Adrenal gland (tissue), 12 donors: ENCODE data around the gene ARHGEF12. TPM values are rescaled to one million over a fixed set of nuclear protein-coding genes. Genes with fewer than 3 reads are reported as not detected.

ENCODE experiments used
- DNase-seq, 7 donors: peaks; one replicate each; pipeline ENCODE4 v3.0.0-alpha.2; 2019 to 2020
- H3K27ac ChIP-seq, 5 donors: fragments of 200-600 bp; sonication (generic) in 4 of 5; 1 replicate in 3 of 5; 2 replicates in 2 of 5; pipeline versions ENCODE4 v1.5.1 to v1.8.0; 2016 to 2020; ENCODE audit warnings: mild to moderate bottlenecking in 1 of 5
- H3K27me3 ChIP-seq: fragments of 200-600 bp; 2 replicates; pipeline ENCODE4 v1.8.0; 2021
- H3K36me3 ChIP-seq, 2 donors: fragments of 200-600 bp; replicated peaks in 1 of 2; 1 replicate in 1 of 2; 2 replicates in 1 of 2; pipeline versions ENCODE4 v1.5.1 to v1.8.0; 2018 to 2022
- H3K4me1 ChIP-seq, 2 donors: fragments of 200-600 bp; replicated peaks in 1 of 2; 1 replicate in 1 of 2; 2 replicates in 1 of 2; pipeline versions ENCODE4 v1.5.1 to v1.8.0; 2018 to 2021
- H3K4me3 ChIP-seq, 4 donors: fragments of 200-600 bp; sonication (generic) in 3 of 4; one replicate each; pipeline ENCODE4 v1.5.1; 2016 to 2018
- H3K9me3 ChIP-seq, 3 donors: fragments of 200-600 bp; sonication (generic) in 1 of 3; replicated peaks in 1 of 3; 1 replicate in 2 of 3; 2 replicates in 1 of 3; pipeline versions ENCODE4 v1.5.1 to v1.8.0; 2016 to 2021
- CTCF ChIP-seq, 6 experiments: fragments of 450-650 bp in 4 of 6; fragments of 200-600 bp in 2 of 6; sonication (generic) in 1 of 6; IDR thresholded peaks; 1 replicate in 5 of 6; 2 replicates in 1 of 6; pipeline versions ENCODE4 v1.5.1 to v1.8.0; 2016 to 2021; ENCODE audit warnings: antibody characterized with exemption in 6 of 6, mild to moderate bottlenecking in 2 of 6, moderate library complexity in 1 of 6
- POLR2A ChIP-seq, 2 donors: fragments of 450-650 bp; IDR thresholded peaks; one replicate each; pipeline ENCODE4 v1.6.1; 2017; ENCODE audit warnings: antibody characterized with exemption in 2 of 2, mild to moderate bottlenecking in 2 of 2, moderate library complexity in 1 of 2
- WGBS, 4 donors: extraction: QIAGEN DNeasy Blood & Tissue Kit in 2 of 4; methylation state at CpG; one replicate each; pipeline versions ENCODE4 v1.1.5 to v1.1.7; 2013 to 2017; 5-methylcytosine and 5-hydroxymethylcytosine counted together
- intact Hi-C, 2 donors: fragments of 100-400 bp; cut with DNase I; formaldehyde crosslinking; loops; one replicate each; pipeline versions ENCODE4 v1.14.1 to v1.15.0; 2022 to 2023
- polyA plus RNA-seq, 3 donors: library from polyadenylated mRNA; stranded (reverse); fragments of 200-250 nt in 2 of 3; fragments of 350-450 nt in 1 of 3; fragmentation: Illumina TruSeq in 1 of 3; extraction: RNeasy Lipid Tissue Mini Kit (QIAGEN cat#74804) in 1 of 3; gene quantifications; one replicate each; pipeline ENCODE4 v1.2.3, GENCODE V29; 2013 to 2014
- total RNA-seq, 9 donors: library from RNA; depleted of rRNA in 4 of 9; stranded (reverse); fragments of >200 nt in 4 of 9; fragments of 120-200 nt in 1 of 9; fragmentation: NEBNext Ultra II Directional in 1 of 9; extraction: Animal tissue kit (Norgen Biotek cat#: 25700) in 1 of 9; gene quantifications; one replicate each; pipeline versions ENCODE4 v1.1.0 to v1.2.4, GENCODE V29; 2013 to 2023
- donor health status: healthy with polysubstance abuse.
- donor health status: Bipolar disorder and iron deficiency.
- donor health status: DM: yes; HTN: yes; CAD: no.
- donor health status: DM: no; HTN: no; CAD: no.
- donor health status: DM: no; HTN: no; CAD: no.
- donor health status: DM: yes; HTN: yes; CAD: no.

The ARHGEF12 gene
- total and polyA plus RNA-seq, 12 donors, result 20.2 to 125 (median 94.2) TPM

- Histone ChIP-seq H3K4me3 (no peak overlapping the region), H3K9me3 (no peaks in the 10 kb centered on the region), H3K36me3 (no peaks in the 10 kb centered on the region), H3K4me1 (peaks cover 0 to 5% of the 10 kb centered on the region in 2 donors), H3K27me3 (peaks cover 3% of the 10 kb centered on the region), H3K27ac (no peak overlapping the region)
- intact Hi-C loops, result loop anchor here (2.0 to 10.0 kb wide), 6 partner anchors 174 to 684 kb away; no protein-coding TSS in a partner anchor
- peak in 2 of 7 donors; percentile 13 to 57 for DNase-seq
- TF ChIP-seq CTCF (IDR thresholded peaks at IDR 0.05) (no peak), POLR2A (IDR thresholded peaks at IDR 0.05) (no peak)
- 53 to 67% (median 62%) methylated on average over 14 to 20 of the region's 20 CpGs for WGBS, 4 donors
Observed at GRCh38 chr11:120510406-120511115, 174.3 kb downstream of the ARHGEF12 start.

- H3K27me3 ChIP-seq, result no peaks in the 10 kb centered on the region
- 0 to 2% (median 1%) methylated on average over 12 to 84 of the region's 95 CpGs for WGBS, 4 donors
- peak within 1 kb of the TSS in 1 of 5 donors; percentile 63 for H3K27ac ChIP-seq
- H3K4me1 ChIP-seq, result peaks cover 0 to 5% of the 10 kb centered on the region in 2 donors
- H3K4me3 ChIP-seq, result peak within 1 kb of the TSS in 2 of 4 donors; percentile 34 to 70
- intact Hi-C loops, result loop anchor here (2.0 to 10.0 kb wide), 6 partner anchors 174 to 684 kb away; no protein-coding TSS in a partner anchor
- no peaks in the 10 kb centered on the region for H3K36me3 ChIP-seq
- TF ChIP-seq POLR2A (IDR thresholded peaks at IDR 0.05) (no peak), CTCF (IDR thresholded peaks at IDR 0.05) (peak; percentile 90 to 97 (median 96))
- peak; percentile 77 to 92 (median 88) for DNase-seq
- no peaks in the 10 kb centered on the region for H3K9me3 ChIP-seq
Observed at GRCh38 chr11:120511116-120511819, 175.1 kb downstream of the ARHGEF12 start, which contains the start of gene GRIK4. Gene GRIK4, plus strand, starts transcription at chr11:120511748. Its CDS starts 148,571 bp downstream, at chr11:120660319.

- Histone ChIP-seq H3K36me3 (no peaks in the 10 kb centered on the region), H3K4me1 (peaks cover 0 to 4% of the 10 kb centered on the region in 2 donors), H3K4me3 (peak overlapping the region in 2 of 4 donors; percentile 34 to 70), H3K27ac (no peak overlapping the region), H3K9me3 (no peaks in the 10 kb centered on the region), H3K27me3 (no peaks in the 10 kb centered on the region)
- peak in 5 of 7 donors; percentile 13 to 56 (median 41) for DNase-seq
- intact Hi-C loops, result loop anchor here (2.0 to 10.0 kb wide), 6 partner anchors 173 to 683 kb away; no protein-coding TSS in a partner anchor
- TF ChIP-seq POLR2A (IDR thresholded peaks at IDR 0.05) (peak in 1 of 2 donors; percentile 19), CTCF (IDR thresholded peaks at IDR 0.05) (no peak)
- 9 to 33% (median 22%) methylated on average over 3 to 69 of the region's 73 CpGs for WGBS, 4 donors
Observed at GRCh38 chr11:120511820-120512738, 175.9 kb downstream of the ARHGEF12 start.
